ENCODE data around the gene SULT1A4.
"Not testable (repeated sequence)": the region's sequence is repeated elsewhere in the genome, so short reads cannot be mapped to it uniquely, and the experiment has no call there.

SULT1A4 gene

GRCh38 chr16:29459706-29460646, at the start of gene SULT1A4:
Gene SULT1A4 (plus strand): TSS chr16:29459913. CDS start chr16:29461386, 1,473 bp downstream.
- not testable (repeated sequence) for H3K4me1 ChIP-seq (ENCODE audit: control insufficient read depth, insufficient read depth, low read length); H3K9ac ChIP-seq (ENCODE audit: low read depth, low read length); H3K36me3 ChIP-seq (ENCODE audit: control insufficient read depth, insufficient read depth, low read length); H3K9me3 ChIP-seq (ENCODE audit: control insufficient read depth, insufficient read depth, low read length); H3K27ac ChIP-seq (ENCODE audit: low read depth, low read length); H3K4me3 ChIP-seq (ENCODE audit: low read depth, low read length); H3K27me3 ChIP-seq (ENCODE audit: control insufficient read depth, insufficient read depth, low read length)

- H3K9ac ChIP-seq (ENCODE audit: low read depth, low read length); H3K27me3 ChIP-seq (ENCODE audit: control insufficient read depth, insufficient read depth, low read length); H3K4me3 ChIP-seq (ENCODE audit: low read depth, low read length); H3K4me1 ChIP-seq (ENCODE audit: control insufficient read depth, insufficient read depth, low read length); H3K9me3 ChIP-seq (ENCODE audit: control insufficient read depth, insufficient read depth, low read length); H3K27ac ChIP-seq (ENCODE audit: low read depth, low read length); H3K36me3 ChIP-seq (ENCODE audit: control insufficient read depth, insufficient read depth, low read length): not testable (repeated sequence)
Observed at GRCh38 chr16:29423587-29423986, 36.1 kb upstream of the SULT1A4 start.

- H3K27me3 ChIP-seq (ENCODE audit: control insufficient read depth, insufficient read depth, low read length); H3K4me3 ChIP-seq (ENCODE audit: low read depth, low read length); H3K4me1 ChIP-seq (ENCODE audit: control insufficient read depth, insufficient read depth, low read length); H3K27ac ChIP-seq (ENCODE audit: low read depth, low read length); H3K9ac ChIP-seq (ENCODE audit: low read depth, low read length); H3K9me3 ChIP-seq (ENCODE audit: control insufficient read depth, insufficient read depth, low read length); H3K36me3 ChIP-seq (ENCODE audit: control insufficient read depth, insufficient read depth, low read length): not testable (repeated sequence)
Observed at GRCh38 chr16:29425390-29425789, 34.3 kb upstream of the SULT1A4 start.

- not testable (repeated sequence) for H3K36me3 ChIP-seq (ENCODE audit: control insufficient read depth, insufficient read depth, low read length); H3K9ac ChIP-seq (ENCODE audit: low read depth, low read length); H3K27ac ChIP-seq (ENCODE audit: low read depth, low read length); H3K4me3 ChIP-seq (ENCODE audit: low read depth, low read length); H3K27me3 ChIP-seq (ENCODE audit: control insufficient read depth, insufficient read depth, low read length); H3K4me1 ChIP-seq (ENCODE audit: control insufficient read depth, insufficient read depth, low read length); H3K9me3 ChIP-seq (ENCODE audit: control insufficient read depth, insufficient read depth, low read length)
Observed at GRCh38 chr16:29453754-29454153, 6.0 kb upstream of the SULT1A4 start.

GRCh38 chr16:29454269-29454668, 5.4 kb upstream of the SULT1A4 start, which contains the start of the genes BOLA2 and SLX1B:
Gene BOLA2 (minus strand): TSS chr16:29454351. CDS start chr16:29454253, 98 bp downstream.
Gene SLX1B (plus strand): TSS chr16:29454533.
- H3K4me3 ChIP-seq (ENCODE audit: low read depth, low read length); H3K4me1 ChIP-seq (ENCODE audit: control insufficient read depth, insufficient read depth, low read length); H3K36me3 ChIP-seq (ENCODE audit: control insufficient read depth, insufficient read depth, low read length); H3K9me3 ChIP-seq (ENCODE audit: control insufficient read depth, insufficient read depth, low read length); H3K9ac ChIP-seq (ENCODE audit: low read depth, low read length); H3K27ac ChIP-seq (ENCODE audit: low read depth, low read length); H3K27me3 ChIP-seq (ENCODE audit: control insufficient read depth, insufficient read depth, low read length): not testable (repeated sequence)

- H3K9ac ChIP-seq (ENCODE audit: low read depth, low read length); H3K36me3 ChIP-seq (ENCODE audit: control insufficient read depth, insufficient read depth, low read length); H3K27ac ChIP-seq (ENCODE audit: low read depth, low read length); H3K9me3 ChIP-seq (ENCODE audit: control insufficient read depth, insufficient read depth, low read length); H3K4me3 ChIP-seq (ENCODE audit: low read depth, low read length); H3K27me3 ChIP-seq (ENCODE audit: control insufficient read depth, insufficient read depth, low read length); H3K4me1 ChIP-seq (ENCODE audit: control insufficient read depth, insufficient read depth, low read length): not testable (repeated sequence)
Observed at GRCh38 chr16:29454828-29455227, 4.9 kb upstream of the SULT1A4 start.

GRCh38 chr16:29457660-29458059, 2.1 kb upstream of the SULT1A4 start:
- H3K9me3 ChIP-seq (ENCODE audit: control insufficient read depth, insufficient read depth, low read length); H3K27me3 ChIP-seq (ENCODE audit: control insufficient read depth, insufficient read depth, low read length); H3K27ac ChIP-seq (ENCODE audit: low read depth, low read length); H3K36me3 ChIP-seq (ENCODE audit: control insufficient read depth, insufficient read depth, low read length); H3K4me3 ChIP-seq (ENCODE audit: low read depth, low read length); H3K4me1 ChIP-seq (ENCODE audit: control insufficient read depth, insufficient read depth, low read length); H3K9ac ChIP-seq (ENCODE audit: low read depth, low read length): not testable (repeated sequence)

- not testable (repeated sequence) for H3K4me1 ChIP-seq (ENCODE audit: control insufficient read depth, insufficient read depth, low read length); H3K4me3 ChIP-seq (ENCODE audit: low read depth, low read length); H3K9ac ChIP-seq (ENCODE audit: low read depth, low read length); H3K27ac ChIP-seq (ENCODE audit: low read depth, low read length); H3K27me3 ChIP-seq (ENCODE audit: control insufficient read depth, insufficient read depth, low read length); H3K36me3 ChIP-seq (ENCODE audit: control insufficient read depth, insufficient read depth, low read length); H3K9me3 ChIP-seq (ENCODE audit: control insufficient read depth, insufficient read depth, low read length)
Observed at GRCh38 chr16:29460647-29461030, 926 bp downstream of the SULT1A4 start.

GRCh38 chr16:29465985-29466824, 6.5 kb downstream of the SULT1A4 start:
- H3K4me3 ChIP-seq (ENCODE audit: low read depth, low read length); H3K36me3 ChIP-seq (ENCODE audit: control insufficient read depth, insufficient read depth, low read length); H3K9ac ChIP-seq (ENCODE audit: low read depth, low read length); H3K27ac ChIP-seq (ENCODE audit: low read depth, low read length); H3K9me3 ChIP-seq (ENCODE audit: control insufficient read depth, insufficient read depth, low read length); H3K4me1 ChIP-seq (ENCODE audit: control insufficient read depth, insufficient read depth, low read length); H3K27me3 ChIP-seq (ENCODE audit: control insufficient read depth, insufficient read depth, low read length): not testable (repeated sequence)

GRCh38 chr16:29466904-29467303, 7.2 kb downstream of the SULT1A4 start:
- H3K4me1 ChIP-seq (ENCODE audit: control insufficient read depth, insufficient read depth, low read length); H3K9ac ChIP-seq (ENCODE audit: low read depth, low read length); H3K9me3 ChIP-seq (ENCODE audit: control insufficient read depth, insufficient read depth, low read length); H3K27me3 ChIP-seq (ENCODE audit: control insufficient read depth, insufficient read depth, low read length); H3K4me3 ChIP-seq (ENCODE audit: low read depth, low read length); H3K27ac ChIP-seq (ENCODE audit: low read depth, low read length); H3K36me3 ChIP-seq (ENCODE audit: control insufficient read depth, insufficient read depth, low read length): not testable (repeated sequence)
